GM19043 (cell line): ENCODE data around the gene PRKCB.
"Not testable (repeated sequence)": the region's sequence is repeated elsewhere in the genome, so short reads cannot be mapped to it uniquely, and the experiment has no call there.

Experiments
- ATAC-seq: cut with Tn5 transposase; IDR thresholded peaks from one replicate; pipeline ENCODE4 v1.9.1; 2021; ENCODE audit warnings: low read depth; ENCODE audit not compliant: unreplicated experiment

Gene PRKCB

GRCh38 chr16:23900480-23901177 is 64.8 kb downstream of the PRKCB start:
- no peak for ATAC-seq

GRCh38 chr16:23901178-23902033 is 65.6 kb downstream of the PRKCB start:
- no peak for ATAC-seq

GRCh38 chr16:23902034-23902747 is 66.4 kb downstream of the PRKCB start:
- no peak for ATAC-seq

GRCh38 chr16:23902748-23903414 is 67.1 kb downstream of the PRKCB start:
- no peak for ATAC-seq

GRCh38 chr16:23905027-23905426 is 69.2 kb downstream of the PRKCB start:
- no peak for ATAC-seq

GRCh38 chr16:23907457-23907902 is 71.7 kb downstream of the PRKCB start:
- no peak for ATAC-seq

GRCh38 chr16:23907903-23908302 is 72.1 kb downstream of the PRKCB start:
- ATAC-seq, result no peak

GRCh38 chr16:23908790-23909189 is 73.0 kb downstream of the PRKCB start:
- ATAC-seq, result no peak

- ATAC-seq, result no peak
Measured at GRCh38 chr16:23909792-23910418, 74.1 kb downstream of the PRKCB start.

- ATAC-seq, result no peak
Measured at GRCh38 chr16:23914946-23915530, 79.3 kb downstream of the PRKCB start.

GRCh38 chr16:23916552-23916951 is 80.8 kb downstream of the PRKCB start:
- ATAC-seq, result not testable (repeated sequence)

- ATAC-seq, result no peak
Measured at GRCh38 chr16:23917621-23918020, 81.8 kb downstream of the PRKCB start.

GRCh38 chr16:23920446-23920845 is 84.7 kb downstream of the PRKCB start:
- no peak for ATAC-seq

- no peak for ATAC-seq
Measured at GRCh38 chr16:23920899-23921298, 85.1 kb downstream of the PRKCB start.

- no peak for ATAC-seq
Measured at GRCh38 chr16:23922406-23922805, 86.6 kb downstream of the PRKCB start.

GRCh38 chr16:23924128-23924527 is 88.3 kb downstream of the PRKCB start:
- ATAC-seq, result no peak

GRCh38 chr16:23927796-23928195 is 92.0 kb downstream of the PRKCB start:
- no peak for ATAC-seq

GRCh38 chr16:23929237-23929636 is 93.5 kb downstream of the PRKCB start:
- ATAC-seq, result no peak

GRCh38 chr16:23929856-23930255 is 94.1 kb downstream of the PRKCB start:
- ATAC-seq, result no peak

GRCh38 chr16:23930791-23931190 is 95.0 kb downstream of the PRKCB start:
- ATAC-seq, result no peak
